AG10803 (cell line): ENCODE measurements around the gene FEM1A.
"Not testable (repeated sequence)": the region's sequence is repeated elsewhere in the genome, so short reads cannot be mapped to it uniquely, and the experiment has no call there.

Experiments used
- DNase-seq: peaks from one replicate; pipeline ENCODE4 v3.0.0; 2010; ENCODE audit warnings: low read depth
- H3K4me3 ChIP-seq: 2 replicates; pipeline ENCODE4 v1.5.1; 2011; ENCODE audit warnings: mild to moderate bottlenecking, low read length, control low read depth
- TF ChIP-seq, protein P1 (sequence below): conservative IDR thresholded peaks from 2 replicates; pipeline ENCODE4 v1.5.1; 2011; ENCODE audit warnings: mild to moderate bottlenecking, low read length, control low read depth, inconsistent platforms

The FEM1A gene

DNA sequence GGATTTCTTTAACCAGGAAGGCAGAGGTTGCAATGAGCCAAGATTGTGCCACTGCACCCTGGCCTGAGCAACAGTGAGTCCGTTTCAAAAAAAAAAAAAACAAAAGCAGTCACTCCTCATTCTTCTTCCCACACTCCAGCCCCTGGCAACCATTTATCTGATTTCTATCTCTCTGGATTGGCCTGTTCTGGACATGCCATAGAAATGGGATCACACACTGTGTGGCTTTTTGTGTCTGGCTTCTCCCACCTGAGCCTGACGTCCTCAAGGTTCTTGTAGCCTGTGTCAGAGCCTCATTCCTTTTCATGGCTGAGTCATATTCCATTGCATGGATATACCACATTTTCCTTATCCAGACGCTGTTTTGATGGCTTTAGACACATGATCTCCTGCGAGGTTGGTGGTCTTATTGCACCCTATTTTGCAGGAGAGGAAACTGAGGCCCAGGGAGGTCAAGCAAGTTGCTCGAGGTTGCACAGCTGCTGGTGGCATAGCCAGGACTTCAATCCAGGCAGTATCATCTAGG, 15.8 kb upstream of the FEM1A start:
- TF ChIP-seq, protein P1, sequence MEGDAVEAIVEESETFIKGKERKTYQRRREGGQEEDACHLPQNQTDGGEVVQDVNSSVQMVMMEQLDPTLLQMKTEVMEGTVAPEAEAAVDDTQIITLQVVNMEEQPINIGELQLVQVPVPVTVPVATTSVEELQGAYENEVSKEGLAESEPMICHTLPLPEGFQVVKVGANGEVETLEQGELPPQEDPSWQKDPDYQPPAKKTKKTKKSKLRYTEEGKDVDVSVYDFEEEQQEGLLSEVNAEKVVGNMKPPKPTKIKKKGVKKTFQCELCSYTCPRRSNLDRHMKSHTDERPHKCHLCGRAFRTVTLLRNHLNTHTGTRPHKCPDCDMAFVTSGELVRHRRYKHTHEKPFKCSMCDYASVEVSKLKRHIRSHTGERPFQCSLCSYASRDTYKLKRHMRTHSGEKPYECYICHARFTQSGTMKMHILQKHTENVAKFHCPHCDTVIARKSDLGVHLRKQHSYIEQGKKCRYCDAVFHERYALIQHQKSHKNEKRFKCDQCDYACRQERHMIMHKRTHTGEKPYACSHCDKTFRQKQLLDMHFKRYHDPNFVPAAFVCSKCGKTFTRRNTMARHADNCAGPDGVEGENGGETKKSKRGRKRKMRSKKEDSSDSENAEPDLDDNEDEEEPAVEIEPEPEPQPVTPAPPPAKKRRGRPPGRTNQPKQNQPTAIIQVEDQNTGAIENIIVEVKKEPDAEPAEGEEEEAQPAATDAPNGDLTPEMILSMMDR = no peak
- DNase-seq = no peak
- no peak overlapping the region for H3K4me3 ChIP-seq

DNA sequence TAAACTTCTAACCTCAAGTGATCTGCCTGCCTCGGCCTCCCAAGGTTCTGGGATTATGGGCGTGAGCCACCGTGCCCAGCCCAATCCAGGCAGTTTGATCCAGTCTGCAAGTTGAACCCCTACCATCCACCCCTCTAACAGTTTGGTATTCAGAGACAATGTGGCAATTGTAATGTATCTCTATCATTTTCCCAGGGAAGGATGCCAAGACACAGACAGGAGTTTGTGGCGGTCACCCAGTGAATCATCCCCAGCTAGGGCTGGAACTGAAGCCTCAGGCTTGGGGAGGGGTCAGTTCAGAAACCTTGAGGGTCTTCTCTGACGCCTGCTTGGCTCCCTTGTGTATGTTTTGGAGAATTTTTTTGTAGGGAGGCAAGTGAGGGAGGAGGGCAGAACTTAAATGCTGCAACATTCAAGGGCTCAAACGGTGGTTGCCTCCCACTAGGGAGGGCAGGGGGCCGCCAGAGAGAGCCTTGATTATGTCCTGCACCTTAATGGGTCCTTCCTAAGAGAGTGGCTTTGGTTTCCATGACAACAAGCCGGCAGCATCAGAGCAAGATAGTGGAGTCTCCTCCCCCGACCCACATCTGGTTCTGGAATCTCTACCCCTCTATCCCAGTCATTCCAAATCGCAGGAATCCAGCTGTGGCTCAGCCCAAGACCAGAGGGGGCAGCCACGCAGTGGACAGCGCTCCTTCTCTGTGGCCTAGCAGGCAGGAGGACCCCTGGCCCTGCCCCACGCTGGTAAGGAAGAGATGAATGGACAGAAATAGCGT, 14.9 kb upstream of the FEM1A start:
- TF ChIP-seq, protein P1 = no peak
- H3K4me3 ChIP-seq = no peak overlapping the region
- DNase-seq = no peak

DNA sequence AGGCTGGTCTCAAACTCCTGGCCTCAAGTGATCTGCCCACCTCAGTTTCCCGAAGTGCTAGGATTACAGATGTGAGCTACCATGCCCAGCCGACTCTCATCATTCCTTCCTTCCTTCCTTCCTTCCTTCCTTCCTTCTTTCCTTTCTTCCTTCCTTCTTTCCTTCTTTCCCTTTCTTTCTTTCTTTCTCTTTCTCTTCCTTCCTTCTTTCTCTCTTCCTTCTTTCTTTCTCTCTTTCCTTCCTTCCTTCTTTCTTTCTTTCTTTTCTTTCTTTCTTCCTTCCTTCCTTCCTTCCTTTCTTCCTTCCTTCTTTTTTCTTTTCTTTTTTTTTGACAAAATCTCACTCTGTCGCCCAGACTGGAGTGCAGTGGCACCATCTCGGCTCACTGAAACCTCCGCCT, 13.4 kb upstream of the FEM1A start:
- H3K4me3 ChIP-seq, DNase-seq: not testable (repeated sequence)

DNA sequence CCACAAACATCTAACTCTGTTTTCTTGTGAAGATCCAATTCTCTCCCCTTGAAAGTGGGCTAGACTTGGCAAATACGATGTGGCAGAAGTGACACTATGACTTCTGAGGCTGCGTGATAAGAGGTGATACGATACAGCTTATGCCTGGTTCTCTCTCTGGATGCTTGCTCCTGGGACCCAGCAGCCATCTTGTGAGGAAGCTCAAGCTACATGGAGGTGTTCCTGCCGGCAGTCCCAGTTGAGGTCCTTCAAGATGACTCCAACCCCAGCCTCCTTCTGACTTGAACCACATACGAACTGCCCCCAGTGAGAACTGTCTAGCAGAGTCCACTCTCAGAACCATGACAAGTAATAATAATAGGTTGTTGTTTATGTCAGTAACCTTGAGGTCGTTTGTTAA, 10.7 kb upstream of the FEM1A start:
- TF ChIP-seq, protein P1 = no peak
- no peak for DNase-seq
- no peak overlapping the region for H3K4me3 ChIP-seq

DNA sequence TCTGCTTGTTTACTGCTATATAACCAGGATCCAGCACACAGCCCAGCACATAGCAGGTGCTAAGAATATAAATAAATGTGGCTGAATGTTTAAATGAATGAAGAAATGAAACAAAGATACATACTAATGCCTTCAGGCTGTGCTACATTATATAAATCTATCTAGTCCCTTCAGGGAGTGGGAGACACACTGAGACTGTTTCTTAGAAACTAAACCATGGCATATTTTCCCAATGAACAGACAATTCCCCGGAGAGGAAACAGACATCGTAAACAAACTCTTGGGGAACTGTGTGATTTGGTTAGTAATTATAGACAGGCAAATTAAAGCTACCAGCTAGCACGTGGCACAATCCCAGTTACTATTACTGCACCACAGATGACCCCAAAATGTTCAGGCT, 9.7 kb upstream of the FEM1A start:
- peak; percentile 24 for DNase-seq
- TF ChIP-seq, protein P1 = no peak

DNA sequence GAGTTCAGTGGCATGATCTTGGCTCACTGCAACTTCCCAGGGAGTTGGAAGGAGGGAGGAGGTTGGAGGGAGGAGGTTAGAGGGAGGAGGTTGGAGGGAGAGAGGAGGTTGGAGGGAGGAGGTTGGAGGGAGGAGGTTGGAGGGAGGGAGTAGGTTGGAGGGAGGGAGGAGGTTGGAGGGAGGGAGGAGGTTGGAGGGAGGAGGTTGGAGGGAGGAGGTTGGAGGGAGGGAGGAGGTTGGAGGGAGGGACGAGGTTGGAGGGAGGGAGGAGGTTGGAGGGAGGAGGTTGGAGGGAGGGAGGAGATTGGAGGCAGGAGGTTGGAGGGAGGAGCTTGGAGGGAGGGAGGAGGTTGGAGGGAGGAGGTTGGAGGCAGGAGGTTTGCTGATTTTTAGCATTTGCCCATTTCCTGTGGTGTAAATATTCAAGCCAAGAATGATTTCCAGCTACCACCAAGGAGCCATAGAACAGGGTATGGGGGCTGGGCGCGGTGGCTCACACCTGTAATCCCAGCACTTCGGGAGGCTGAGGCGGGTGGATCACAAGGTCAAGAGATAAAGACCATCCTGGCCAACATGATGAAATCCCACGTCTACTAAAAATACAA, 5.0 kb upstream of the FEM1A start:
- DNase-seq, H3K4me3 ChIP-seq: not testable (repeated sequence)

More for the DNA sequence above, 9.7 kb upstream of the FEM1A start:
- no peak overlapping the region for H3K4me3 ChIP-seq

DNA sequence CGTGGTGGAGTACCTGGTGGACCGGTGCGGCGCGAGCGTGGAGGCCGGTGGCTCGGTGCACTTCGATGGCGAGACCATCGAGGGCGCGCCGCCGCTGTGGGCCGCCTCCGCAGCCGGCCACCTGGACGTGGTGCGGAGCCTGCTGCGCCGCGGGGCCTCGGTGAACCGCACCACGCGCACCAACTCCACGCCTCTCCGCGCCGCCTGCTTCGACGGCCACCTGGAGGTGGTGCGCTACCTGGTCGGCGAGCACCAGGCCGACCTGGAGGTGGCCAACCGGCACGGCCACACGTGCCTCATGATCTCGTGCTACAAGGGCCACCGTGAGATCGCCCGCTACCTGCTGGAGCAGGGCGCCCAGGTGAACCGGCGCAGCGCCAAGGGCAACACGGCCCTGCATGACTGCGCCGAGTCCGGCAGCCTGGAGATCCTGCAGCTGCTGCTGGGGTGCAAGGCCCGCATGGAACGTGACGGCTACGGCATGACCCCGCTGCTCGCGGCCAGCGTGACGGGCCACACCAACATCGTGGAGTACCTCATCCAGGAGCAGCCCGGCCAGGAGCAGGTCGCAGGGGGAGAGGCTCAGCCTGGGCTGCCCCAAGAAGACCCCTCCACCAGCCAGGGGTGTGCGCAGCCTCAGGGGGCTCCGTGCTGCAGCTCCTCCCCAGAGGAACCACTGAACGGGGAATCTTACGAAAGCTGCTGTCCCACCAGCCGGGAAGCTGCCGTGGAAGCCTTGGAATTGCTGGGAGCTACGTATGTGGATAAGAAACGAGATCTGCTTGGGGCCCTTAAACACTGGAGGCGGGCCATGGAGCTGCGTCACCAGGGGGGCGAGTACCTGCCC, 708 bp downstream of the FEM1A start:
- not testable (repeated sequence) for DNase-seq
- H3K4me3 ChIP-seq = peak overlapping the region; percentile 75

DNA sequence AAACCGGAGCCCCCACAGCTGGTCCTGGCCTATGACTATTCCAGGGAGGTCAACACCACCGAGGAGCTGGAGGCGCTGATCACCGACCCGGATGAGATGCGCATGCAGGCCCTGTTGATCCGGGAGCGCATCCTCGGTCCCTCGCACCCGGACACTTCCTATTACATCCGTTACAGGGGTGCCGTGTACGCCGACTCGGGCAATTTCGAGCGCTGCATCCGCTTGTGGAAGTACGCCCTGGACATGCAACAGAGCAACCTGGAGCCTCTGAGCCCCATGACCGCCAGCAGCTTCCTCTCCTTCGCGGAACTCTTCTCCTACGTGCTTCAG, 1.3 kb downstream of the FEM1A start:
- DNase-seq = not testable (repeated sequence)
- H3K4me3 ChIP-seq = peak overlapping the region; percentile 75

DNA sequence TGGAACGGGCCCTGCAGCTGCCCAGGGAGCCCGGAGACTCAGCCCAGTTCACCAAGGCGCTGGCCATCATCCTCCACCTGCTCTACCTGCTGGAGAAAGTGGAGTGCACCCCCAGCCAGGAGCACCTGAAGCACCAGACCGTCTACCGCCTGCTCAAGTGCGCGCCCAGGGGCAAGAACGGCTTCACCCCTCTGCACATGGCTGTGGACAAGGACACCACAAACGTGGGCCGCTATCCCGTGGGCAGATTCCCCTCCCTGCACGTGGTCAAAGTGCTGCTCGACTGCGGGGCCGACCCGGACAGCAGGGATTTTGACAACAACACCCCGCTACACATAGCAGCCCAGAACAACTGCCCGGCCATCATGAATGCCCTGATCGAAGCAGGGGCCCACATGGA, 1.7 kb downstream of the FEM1A start:
- not testable (repeated sequence) for DNase-seq, H3K4me3 ChIP-seq
